Gastroesophageal sphincter (tissue), 3 donors: ENCODE data around the gene ABCA6.

ENCODE experiments used
- EP300 ChIP-seq: sonication (generic); formaldehyde crosslinking; IDR thresholded peaks from one replicate; pipeline ENCODE4 v1.6.1; 2017; ENCODE audit warnings: antibody characterized with exemption, mild to moderate bottlenecking
- POLR2A ChIP-seq, 2 donors: fragments of 450-650 bp; IDR thresholded peaks; one replicate each; pipeline ENCODE4 v1.6.1; 2017; ENCODE audit warnings: antibody characterized with exemption in 2 of 2, mild to moderate bottlenecking in 2 of 2, moderate library complexity in 1 of 2
- POLR2AphosphoS5 ChIP-seq: sonication (generic); formaldehyde crosslinking; IDR thresholded peaks from one replicate; pipeline ENCODE4 v1.6.1; 2017; ENCODE audit warnings: antibody characterized with exemption
- TF ChIP-seq, protein P1 (sequence below), 4 experiments: fragments of 200-600 bp in 2 of 4; fragments of 450-650 bp in 2 of 4; sonication (generic) in 1 of 4; IDR thresholded peaks; one replicate each; pipeline ENCODE4 v1.5.1; 2017 to 2019; ENCODE audit warnings: antibody characterized with exemption in 4 of 4, mild to moderate bottlenecking in 2 of 4, moderate library complexity in 2 of 4

DNA sequence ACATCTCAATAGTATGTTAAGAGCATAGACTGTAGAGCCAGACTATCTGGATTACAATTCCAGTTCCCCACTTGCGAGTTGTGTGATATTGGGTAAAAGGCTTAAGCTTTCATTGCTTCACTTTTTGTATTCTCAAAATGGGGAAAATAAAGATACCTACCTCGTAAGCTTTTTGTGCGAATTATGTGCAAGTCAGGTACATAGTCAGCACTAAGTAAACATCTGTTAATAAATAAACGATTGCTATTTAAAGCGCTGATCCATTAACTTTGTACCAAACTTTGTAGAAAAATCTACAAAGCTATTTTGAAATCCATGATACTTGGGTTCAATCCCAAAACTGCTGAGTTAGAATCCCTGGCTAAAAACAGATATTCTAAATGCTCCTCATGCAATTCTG lies 19.6 kb downstream of the ABCA6 start:
- TF ChIP-seq, protein P1, sequence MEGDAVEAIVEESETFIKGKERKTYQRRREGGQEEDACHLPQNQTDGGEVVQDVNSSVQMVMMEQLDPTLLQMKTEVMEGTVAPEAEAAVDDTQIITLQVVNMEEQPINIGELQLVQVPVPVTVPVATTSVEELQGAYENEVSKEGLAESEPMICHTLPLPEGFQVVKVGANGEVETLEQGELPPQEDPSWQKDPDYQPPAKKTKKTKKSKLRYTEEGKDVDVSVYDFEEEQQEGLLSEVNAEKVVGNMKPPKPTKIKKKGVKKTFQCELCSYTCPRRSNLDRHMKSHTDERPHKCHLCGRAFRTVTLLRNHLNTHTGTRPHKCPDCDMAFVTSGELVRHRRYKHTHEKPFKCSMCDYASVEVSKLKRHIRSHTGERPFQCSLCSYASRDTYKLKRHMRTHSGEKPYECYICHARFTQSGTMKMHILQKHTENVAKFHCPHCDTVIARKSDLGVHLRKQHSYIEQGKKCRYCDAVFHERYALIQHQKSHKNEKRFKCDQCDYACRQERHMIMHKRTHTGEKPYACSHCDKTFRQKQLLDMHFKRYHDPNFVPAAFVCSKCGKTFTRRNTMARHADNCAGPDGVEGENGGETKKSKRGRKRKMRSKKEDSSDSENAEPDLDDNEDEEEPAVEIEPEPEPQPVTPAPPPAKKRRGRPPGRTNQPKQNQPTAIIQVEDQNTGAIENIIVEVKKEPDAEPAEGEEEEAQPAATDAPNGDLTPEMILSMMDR (IDR thresholded peaks at IDR 0.05), result no peak
- TF ChIP-seq EP300 (no peak), POLR2A (IDR thresholded peaks at IDR 0.05) (no peak), POLR2AphosphoS5 (no peak)
